Astrocyte of the spinal cord (primary cell): ENCODE measurements around the gene SHF.
"Not testable (repeated sequence)": the region's sequence is repeated elsewhere in the genome, so short reads cannot be mapped to it uniquely, and the experiment has no call there.

Experiments
- DNase-seq: peaks from one replicate; pipeline ENCODE4 v3.0.0; 2011; ENCODE audit warnings: low read depth, low spot score
- H3K4me3 ChIP-seq: 2 replicates; pipeline ENCODE4 v1.5.1; 2011; ENCODE audit warnings: low read depth, mild to moderate bottlenecking, low read length, moderate library complexity
- CTCF ChIP-seq: IDR thresholded peaks from 2 replicates; pipeline ENCODE4 v1.5.1; 2012; ENCODE audit warnings: low read depth, mild to moderate bottlenecking, low read length, inconsistent platforms
- in situ Hi-C: cut with HindIII; loops from 2 replicates; pipeline ENCODE4 v1.10.0; 2017; ENCODE audit warnings: low sequenced_read_pairs

Gene SHF

DNA sequence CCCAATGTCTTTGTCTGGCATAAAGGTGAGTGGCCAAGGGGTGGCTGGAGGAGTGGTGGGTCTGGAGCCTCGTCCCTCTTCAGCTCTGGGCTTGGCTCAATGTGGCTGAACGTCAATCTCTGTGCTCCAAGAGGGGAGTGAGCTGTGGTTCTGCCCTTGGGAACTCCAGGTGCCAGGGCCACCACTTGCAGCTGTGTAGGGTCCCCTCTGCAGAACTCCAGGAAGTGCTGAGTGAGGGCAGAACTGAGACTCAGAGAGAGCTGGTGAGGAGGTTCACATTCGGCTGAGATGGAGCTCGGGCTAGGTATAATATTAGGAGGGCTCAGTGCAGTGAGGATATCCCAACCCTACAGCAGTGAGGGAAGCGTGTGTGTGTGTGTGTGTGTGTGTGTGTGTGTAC is 46.4 kb downstream of the SHF start:
- H3K4me3 ChIP-seq: no peak overlapping the region
- no peak for DNase-seq
- in situ Hi-C loops: no loop called here
- no peak for TF ChIP-seq CTCF

- TF ChIP-seq CTCF: no peak
- no peak for DNase-seq
- no peak overlapping the region for H3K4me3 ChIP-seq
- in situ Hi-C loops: no loop called here
These were observed 47.1 kb downstream of the SHF start for GRCh38 chr15:45140557-45141250.

GRCh38 chr15:45139770-45140169 is 48.0 kb downstream of the SHF start:
- TF ChIP-seq CTCF: no peak
- no peak overlapping the region for H3K4me3 ChIP-seq
- in situ Hi-C loops: no loop called here
- no peak for DNase-seq

GRCh38 chr15:45138814-45139765 is 48.7 kb downstream of the SHF start:
- H3K4me3 ChIP-seq: no peak overlapping the region
- in situ Hi-C loops: no loop called here
- no peak for DNase-seq
- no peak for TF ChIP-seq CTCF

DNA sequence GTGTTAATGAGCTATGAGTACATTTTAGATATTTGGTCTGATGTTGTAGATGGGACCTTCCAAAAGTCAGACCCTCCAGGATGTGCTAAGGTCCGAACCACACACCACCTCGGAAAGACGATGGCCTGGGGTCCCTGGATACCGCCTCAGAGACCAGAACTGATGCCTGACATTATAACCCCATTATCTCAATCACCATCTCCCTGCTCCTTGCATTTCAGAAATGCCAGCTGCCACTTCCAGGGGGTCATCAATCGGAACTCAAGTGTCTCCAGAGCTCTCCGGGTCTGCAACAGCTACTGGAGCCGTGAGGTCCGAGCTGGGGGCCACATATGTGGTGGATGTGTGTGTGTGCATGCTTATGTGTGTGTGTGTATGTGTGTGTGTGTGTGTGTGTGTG is 50.1 kb downstream of the SHF start:
- TF ChIP-seq CTCF: no peak
- in situ Hi-C loops: no loop called here
- no peak for DNase-seq
- H3K4me3 ChIP-seq: no peak overlapping the region

GRCh38 chr15:45136378-45136764 is 51.4 kb downstream of the SHF start:
- TF ChIP-seq CTCF: peak; percentile 31
- H3K4me3 ChIP-seq: no peak overlapping the region
- in situ Hi-C loops: no loop called here
- DNase-seq: no peak

- in situ Hi-C loops, H3K4me3 ChIP-seq, DNase-seq: not testable (repeated sequence)
These were observed 51.9 kb downstream of the SHF start for GRCh38 chr15:45135705-45136377.
